NCI-H748 (cell line): ENCODE data around the gene PARM1.

ENCODE experiments used
- DNase-seq: peaks from one replicate; lab custom pipeline; 2025; ENCODE audit not compliant: unreplicated experiment; lab: John Stamatoyannopoulos, UW

PARM1 gene

GRCh38 chr4:74942251-74942917, 9.5 kb downstream of the PARM1 start:
- no peak for DNase-seq

DNA sequence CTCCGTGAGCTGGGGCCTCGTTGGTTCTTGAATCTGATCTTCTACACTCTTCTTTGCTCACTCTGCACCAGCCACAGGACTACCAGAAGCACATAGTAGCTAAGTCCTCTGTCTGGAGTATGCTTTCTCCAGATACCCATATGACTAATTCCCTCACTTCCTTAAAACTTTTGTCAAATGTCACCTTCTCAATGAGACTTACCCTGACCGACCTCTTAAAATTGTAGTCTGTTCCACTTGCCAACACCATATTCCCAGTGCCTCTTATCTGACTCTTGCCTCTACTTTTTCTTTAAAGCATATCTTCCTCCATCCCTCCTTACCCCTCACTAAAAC, 10.0 kb downstream of the PARM1 start:
- no peak for DNase-seq

- peak; percentile 70 for DNase-seq
Observed at GRCh38 chr4:74944354-74944793, 11.5 kb downstream of the PARM1 start.

DNA sequence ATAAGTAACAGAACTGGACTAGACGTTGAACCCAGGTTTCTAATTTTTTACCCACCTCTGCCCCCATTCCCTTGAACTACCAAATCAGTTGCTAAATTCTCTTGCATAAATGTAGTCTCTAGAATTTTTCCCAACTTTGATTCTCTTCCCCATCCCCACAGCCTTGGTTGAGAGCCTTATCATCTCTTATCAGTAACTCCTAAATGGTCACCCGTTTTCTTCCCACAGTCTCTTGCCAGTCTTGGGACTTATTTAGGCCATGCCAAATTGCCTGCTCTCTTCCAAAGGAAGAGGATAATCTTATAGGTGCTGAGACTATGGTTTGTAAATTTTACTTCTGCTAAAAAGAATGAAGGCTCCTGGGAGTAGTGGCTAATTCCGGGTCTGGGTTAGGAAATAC, 13.3 kb downstream of the PARM1 start:
- DNase-seq: no peak

- DNase-seq: no peak
Observed at GRCh38 chr4:74947798-74948197, 14.9 kb downstream of the PARM1 start.

GRCh38 chr4:74948236-74948635, 15.3 kb downstream of the PARM1 start:
- no peak for DNase-seq

- no peak for DNase-seq
Observed at GRCh38 chr4:74950200-74950599, 17.3 kb downstream of the PARM1 start.

- no peak for DNase-seq
Observed at GRCh38 chr4:74950882-74951281, 18.0 kb downstream of the PARM1 start.

DNA sequence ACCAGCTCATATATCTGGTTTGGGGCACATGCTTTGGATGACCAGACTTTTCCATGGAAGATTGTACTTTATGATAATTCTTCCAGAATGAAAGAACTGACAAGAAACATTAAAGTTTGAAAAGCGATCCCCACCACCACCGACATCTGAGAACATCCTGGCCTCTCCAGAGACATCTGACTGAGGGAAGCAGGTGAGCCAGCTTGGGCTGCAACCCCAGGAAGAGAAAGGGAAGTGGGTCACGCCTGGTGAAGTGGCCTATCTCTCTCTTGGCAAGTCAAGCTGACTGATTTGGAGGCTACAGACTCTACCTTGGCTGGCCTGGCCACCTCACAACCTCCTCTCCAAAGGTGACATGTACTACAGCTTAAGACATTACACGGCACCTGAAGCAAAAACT, 20.7 kb downstream of the PARM1 start:
- DNase-seq: no peak

DNA sequence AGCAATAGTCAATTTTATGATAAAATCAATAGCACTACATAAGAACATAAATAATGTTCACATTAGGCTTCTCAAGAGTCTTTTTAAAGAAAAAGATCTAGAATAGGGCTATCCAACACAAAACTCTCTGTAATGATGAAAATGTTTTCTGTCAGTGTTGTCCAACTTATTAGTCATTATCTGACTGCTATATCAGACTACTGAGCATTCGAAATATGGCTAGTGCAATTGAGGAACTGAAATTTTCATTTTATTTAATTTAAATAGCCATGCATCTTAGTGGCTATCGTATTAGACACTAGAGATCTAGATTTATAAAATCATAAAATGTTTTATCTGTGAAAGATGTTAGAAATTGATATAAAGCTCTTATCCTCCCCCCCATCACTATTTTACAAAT, 26.0 kb downstream of the PARM1 start:
- no peak for DNase-seq

- no peak for DNase-seq
Observed at GRCh38 chr4:74961230-74961629, 28.3 kb downstream of the PARM1 start.

- DNase-seq: no peak
Observed at GRCh38 chr4:74962584-74962983, 29.7 kb downstream of the PARM1 start.

DNA sequence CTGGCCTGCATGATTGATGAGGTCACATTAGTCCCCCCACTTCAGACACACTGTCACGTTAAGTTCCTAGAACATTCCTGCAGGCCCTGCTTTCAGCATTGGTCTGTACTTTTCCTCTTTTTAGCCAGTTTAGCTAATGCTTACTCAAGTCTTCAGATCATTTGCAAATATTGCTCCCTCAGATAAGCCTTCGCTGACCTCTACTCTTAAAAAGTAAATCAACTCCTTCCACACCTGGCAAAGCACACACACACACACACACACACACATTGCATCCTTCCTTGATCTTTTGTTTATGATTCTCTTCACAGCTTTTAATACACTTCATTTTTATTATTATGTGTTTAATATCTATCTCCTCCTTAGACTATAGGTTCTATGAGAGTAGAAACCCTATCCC, 31.4 kb downstream of the PARM1 start:
- no peak for DNase-seq

DNA sequence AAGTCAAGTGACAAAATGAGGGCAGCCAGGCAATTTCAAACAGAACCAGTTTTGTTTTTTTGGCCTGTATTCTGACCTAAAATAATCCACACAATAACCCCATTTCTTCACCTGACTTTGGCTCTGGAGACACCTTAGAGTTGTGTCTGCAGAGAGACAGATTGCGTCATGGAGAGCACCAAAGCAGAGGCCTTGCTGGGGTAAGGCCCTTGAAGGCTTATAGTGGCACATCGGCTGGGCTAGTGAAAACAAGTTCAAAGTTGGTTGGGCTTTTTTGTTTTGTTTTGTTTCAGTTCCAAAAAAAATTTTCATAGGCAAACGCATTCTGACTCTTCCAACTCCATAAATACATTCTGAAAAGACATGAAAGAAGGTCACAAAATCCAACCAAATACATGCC, 34.4 kb downstream of the PARM1 start:
- no peak for DNase-seq

DNA sequence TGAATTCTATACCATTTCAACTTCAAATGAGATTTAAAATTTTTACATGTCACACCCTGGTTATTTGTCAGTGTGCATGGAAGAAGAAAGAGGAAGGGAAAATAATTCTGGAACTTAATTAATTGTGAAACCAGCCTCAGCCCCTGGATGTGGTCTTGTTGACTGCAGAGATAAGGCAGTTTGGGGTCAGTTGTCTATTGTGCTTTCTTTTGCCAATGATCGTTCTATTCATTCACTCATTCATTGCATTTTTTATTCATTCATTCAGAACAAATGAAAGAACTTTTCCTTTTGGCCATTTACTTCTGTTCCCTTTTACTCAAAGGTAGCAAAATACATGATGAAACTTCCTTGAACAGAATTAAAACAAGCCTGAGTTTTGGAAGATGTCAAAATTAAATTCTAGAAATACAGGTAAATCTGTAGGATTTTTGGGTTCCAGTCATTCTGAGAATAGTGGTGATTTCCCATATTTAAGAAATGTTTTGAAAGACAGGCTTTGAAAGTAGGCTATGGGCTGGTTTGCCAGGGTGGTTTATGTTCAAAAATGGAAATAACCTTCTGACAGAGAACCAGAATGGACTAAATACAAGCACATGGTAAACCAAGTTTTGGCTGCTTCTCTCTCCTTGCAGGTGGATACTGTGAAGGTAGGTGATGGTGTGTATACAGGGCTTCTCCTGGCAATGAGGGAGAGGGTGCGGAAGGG, 35.7 kb downstream of the PARM1 start:
- no peak for DNase-seq

- DNase-seq: no peak
Observed at GRCh38 chr4:74969507-74970474, 36.9 kb downstream of the PARM1 start.

- no peak for DNase-seq
Observed at GRCh38 chr4:74970577-74970976, 37.7 kb downstream of the PARM1 start.

DNA sequence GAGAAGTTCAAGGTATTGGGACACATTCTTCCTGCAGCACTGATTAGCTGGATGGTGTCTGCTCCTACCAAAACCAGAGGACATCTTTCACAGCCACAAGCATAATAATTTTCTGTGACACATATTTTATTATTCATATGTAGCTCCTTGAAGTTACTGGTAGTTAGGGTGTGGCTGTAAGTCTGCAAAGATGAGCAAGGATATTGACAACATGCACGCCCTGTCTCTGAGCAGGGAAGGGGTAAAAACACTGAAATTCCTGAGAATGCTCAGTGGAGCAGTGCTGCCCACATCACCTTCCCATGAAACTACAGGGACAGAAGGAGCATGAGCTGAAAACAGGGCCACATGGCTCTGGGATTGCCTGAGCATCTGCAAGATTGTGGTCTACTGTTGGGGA, 38.9 kb downstream of the PARM1 start:
- DNase-seq: no peak

DNA sequence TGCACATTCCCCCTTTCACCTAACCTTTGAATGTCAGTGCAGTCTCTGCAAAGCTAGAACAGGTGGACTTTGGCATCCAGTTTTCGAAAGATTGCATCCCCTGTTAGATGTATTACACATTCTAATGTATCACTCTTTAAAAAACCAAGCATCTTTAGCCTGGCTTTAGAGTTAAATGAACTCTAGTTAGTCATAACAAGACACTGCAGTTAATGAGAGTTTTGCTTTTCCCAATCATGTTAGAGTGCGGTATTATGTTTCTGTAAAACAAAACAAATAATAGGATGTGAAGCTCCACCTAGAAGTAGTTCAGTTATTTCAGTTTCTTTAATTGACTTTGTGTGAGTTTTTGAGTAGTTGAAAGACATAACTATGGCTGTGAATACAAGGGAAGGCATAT, 42.2 kb downstream of the PARM1 start:
- no peak for DNase-seq

GRCh38 chr4:74975848-74976824, 43.2 kb downstream of the PARM1 start:
- DNase-seq: no peak
